Keratinocyte (primary cell): Measurements from ENCODE around the gene GPX4.

ENCODE experiments used
- EZH2 ChIP-seq: IDR thresholded peaks from one replicate; pipeline ENCODE4 v1.6.1; 2012; ENCODE audit warnings: inconsistent platforms, mild to moderate bottlenecking, low read length, moderate library complexity
- TF ChIP-seq, protein P1 (sequence below), 3 experiments: IDR thresholded peaks in 1 of 3; conservative IDR thresholded peaks in 1 of 3; optimal IDR thresholded peaks in 1 of 3; 2 replicates in 2 of 3; 3 replicates in 1 of 3; pipeline versions ENCODE3 to v1.5.1; 2011; ENCODE audit warnings: low read length in 3 of 3, mild to moderate bottlenecking in 3 of 3, moderate library complexity in 2 of 3, control low read depth in 1 of 3, inconsistent platforms in 1 of 3; ENCODE audit not compliant: insufficient read depth in 2 of 3; ENCODE audit errors: extremely low read depth in 1 of 3

DNA sequence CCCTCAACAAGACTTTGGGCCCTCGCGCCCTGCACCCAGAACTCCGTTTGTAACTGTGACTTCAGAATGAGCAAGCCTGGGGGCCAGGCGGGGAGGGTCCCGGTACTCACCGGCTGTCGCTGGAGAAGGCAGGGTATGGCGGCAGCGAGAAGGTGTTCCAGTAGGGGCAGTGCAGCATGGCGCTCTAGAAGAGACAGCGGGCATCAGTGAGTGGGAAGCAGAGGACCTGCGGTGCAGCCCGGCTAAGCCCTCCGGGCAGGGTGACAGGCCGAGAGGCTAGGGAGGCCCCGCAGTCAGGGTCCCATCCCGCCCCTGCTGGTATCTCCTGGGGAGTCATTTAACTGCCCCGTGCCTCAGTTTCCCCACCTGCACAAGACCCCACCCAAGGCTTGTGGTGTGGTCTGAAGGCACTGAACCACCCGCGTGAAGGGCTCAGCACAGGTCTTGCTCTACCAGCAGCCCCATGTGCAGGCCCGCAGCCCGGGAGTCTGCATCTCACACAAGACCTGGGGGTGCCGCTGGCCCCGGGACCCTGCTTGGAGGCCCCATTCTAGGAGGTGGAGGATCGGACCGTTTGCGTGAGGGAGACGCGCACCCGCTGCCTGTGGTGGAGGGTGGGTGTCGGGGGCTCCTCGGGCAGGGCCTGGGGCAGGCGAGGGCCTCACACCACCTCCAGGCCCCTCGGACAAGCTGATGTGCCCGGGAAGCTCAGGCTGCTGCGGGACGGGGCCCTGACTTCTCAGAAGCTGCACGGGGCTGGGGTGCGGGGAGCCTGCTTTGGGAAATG is 45.7 kb downstream of the GPX4 start:
- TF ChIP-seq EZH2, result no peak
- TF ChIP-seq, protein P1, sequence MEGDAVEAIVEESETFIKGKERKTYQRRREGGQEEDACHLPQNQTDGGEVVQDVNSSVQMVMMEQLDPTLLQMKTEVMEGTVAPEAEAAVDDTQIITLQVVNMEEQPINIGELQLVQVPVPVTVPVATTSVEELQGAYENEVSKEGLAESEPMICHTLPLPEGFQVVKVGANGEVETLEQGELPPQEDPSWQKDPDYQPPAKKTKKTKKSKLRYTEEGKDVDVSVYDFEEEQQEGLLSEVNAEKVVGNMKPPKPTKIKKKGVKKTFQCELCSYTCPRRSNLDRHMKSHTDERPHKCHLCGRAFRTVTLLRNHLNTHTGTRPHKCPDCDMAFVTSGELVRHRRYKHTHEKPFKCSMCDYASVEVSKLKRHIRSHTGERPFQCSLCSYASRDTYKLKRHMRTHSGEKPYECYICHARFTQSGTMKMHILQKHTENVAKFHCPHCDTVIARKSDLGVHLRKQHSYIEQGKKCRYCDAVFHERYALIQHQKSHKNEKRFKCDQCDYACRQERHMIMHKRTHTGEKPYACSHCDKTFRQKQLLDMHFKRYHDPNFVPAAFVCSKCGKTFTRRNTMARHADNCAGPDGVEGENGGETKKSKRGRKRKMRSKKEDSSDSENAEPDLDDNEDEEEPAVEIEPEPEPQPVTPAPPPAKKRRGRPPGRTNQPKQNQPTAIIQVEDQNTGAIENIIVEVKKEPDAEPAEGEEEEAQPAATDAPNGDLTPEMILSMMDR (optimal IDR thresholded peaks at IDR 0.05 in 1 of 3, IDR thresholded peaks at IDR 0.05 in 1 of 3, conservative IDR thresholded peaks at IDR 0.05 in 1 of 3; ENCODE audit: extremely low read depth in 1 of 3, insufficient read depth in 2 of 3, low read length in 3 of 3), result no peak
